Effector CD4-positive, alpha-beta T cell (primary cell): ENCODE data around the gene RAB44.
A peak's percentile ranks its signal among the peaks of the same experiment; 100 is the strongest.

Source experiments
- DNase-seq: peaks from one replicate; pipeline ENCODE4 v3.0.0-alpha.2; 2020

RAB44 gene

GRCh38 chr6:36754582-36755434 lies 57.2 kb downstream of the RAB44 start:
- DNase-seq: no peak

DNA sequence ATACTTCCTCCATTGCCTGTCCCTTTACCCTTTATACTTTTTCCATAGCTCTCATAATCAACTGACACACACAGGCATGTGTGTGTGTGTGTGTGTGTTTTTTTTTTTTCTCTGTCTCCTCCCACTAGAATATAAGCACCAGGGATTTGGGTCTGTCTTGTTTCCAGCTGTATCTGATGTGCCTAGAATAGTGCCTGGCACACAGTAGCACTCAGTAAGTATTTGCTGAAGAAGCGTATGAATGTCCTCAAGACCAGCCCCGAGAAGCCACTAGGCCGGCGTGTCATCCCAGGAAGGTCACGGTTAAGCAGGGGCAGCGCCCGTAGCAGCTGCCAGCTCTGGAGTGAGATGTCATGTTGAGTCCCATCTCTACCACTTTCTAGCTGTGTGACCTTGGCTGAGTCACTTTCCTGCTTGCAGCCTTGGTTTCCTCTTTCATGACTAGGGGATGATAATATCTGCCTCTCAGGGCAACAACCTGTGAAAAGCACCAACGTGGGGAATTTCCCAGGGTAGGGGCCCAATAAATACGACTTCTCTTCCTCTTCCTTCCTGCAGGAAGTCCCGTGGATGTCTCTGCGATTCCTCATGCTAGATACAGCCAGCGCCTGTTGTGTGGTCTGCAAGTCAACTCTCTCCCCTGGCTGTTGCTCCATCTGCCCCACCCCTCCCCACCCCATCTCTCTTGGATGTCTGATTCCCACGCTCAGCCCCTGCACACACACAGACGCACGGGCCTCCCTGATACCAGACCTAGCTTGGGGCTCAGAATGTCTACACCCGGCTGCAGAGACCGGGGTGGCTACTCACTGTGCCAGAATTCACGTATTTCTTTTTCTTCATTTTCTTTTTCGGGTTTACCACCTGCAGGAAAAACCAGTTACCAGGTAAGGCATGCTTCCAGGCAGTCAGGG lies 58.1 kb downstream of the RAB44 start:
- DNase-seq: peak; percentile 71

- no peak for DNase-seq
Measured at GRCh38 chr6:36756786-36757185, 59.2 kb downstream of the RAB44 start.

GRCh38 chr6:36757206-36757605 lies 59.6 kb downstream of the RAB44 start:
- peak; percentile 38 for DNase-seq

DNA sequence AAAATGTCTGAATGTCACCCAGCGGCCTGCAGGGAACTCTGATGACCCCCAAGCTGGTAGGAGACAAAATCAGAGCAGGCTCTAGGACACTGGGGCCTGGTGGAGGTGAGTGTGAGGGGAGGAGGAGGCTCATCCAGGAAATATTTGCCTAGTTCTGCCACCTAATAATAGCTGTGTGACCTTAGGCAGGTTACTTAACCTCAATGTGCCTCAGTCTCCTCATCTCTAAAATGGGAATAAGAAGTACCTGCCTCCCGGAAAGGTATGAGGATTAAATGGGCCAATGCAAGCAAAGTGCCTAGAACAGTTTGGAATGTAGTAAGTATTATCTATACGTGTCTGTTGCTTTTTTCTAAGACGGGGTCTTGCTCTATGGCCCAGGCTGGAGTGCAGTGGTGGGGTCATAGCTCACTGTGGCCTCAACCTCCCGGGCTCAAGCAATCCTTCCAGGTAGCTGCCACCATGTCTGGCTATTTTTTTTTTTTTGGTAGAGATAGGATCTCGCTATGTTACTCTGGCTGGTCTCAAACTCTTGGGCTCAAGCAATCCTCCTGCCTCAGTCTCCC lies 60.4 kb downstream of the RAB44 start:
- DNase-seq: no peak

GRCh38 chr6:36758516-36759147 lies 61.0 kb downstream of the RAB44 start:
- DNase-seq: no peak

DNA sequence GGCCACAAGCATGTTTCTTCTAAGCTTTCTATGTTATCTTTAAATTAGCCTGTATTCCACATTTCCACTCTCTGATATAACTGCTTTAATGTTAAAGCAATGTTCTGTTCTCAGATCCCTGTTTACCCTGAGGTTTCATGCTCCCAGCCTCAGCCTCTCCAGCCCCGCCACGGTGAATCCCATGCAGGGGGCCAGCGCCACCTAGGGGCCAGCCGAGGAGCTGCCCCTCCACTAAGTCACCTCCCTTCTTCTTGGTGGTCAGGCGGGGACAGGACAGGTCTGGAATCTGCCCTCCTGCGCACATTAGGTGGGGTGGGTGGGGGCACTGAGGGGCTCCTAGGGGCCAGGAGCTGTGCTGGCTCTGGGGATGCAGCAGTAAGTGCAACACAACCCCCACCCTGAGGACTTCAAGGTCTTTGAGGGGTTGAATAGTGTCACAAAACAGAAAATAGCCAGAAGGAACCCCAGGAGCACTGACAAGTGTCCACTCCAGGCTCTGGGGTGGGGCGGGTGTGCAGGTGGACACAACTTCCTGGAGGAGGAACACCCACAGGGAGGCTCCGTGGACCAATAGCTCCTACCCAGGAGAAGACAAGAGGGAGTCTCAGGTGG lies 61.6 kb downstream of the RAB44 start:
- DNase-seq: peak; percentile 73

DNA sequence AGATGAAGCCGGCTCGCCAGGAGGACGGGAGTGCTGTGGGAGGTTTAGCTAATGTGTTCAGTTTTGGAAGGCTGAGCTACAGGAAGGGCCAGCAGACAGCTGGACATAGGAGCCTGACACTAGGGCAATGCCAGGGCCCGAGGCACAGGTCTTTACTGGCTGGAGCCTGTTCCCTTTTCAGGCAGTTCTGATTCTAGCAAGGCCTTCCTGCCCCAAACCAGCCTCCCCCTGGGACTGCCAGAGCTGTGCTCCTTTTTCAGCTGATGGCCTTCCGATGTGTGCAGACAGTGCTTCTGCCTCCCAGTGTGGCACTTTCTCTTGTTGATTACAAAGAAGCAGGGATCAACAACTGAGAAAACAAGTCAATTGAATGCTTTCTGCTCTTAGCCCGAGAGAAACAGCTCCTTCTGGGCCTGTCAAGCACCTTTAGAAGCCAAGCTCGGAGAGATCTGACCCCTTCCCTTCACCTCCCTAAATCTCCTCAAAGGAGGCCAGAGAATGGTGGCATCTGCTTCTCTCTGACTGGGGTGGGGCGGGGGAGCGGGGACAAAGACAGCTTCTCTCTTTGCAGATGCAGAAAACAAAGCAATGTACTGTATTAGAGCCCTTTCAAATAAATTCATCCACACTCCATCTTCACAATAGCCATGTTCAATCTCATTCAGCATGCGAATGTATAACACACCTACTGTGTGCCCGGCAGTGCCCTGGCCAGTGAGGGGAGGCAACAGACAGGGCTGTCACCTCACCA lies 63.2 kb downstream of the RAB44 start:
- no peak for DNase-seq

GRCh38 chr6:36762123-36762522 lies 64.5 kb downstream of the RAB44 start:
- DNase-seq: no peak

DNA sequence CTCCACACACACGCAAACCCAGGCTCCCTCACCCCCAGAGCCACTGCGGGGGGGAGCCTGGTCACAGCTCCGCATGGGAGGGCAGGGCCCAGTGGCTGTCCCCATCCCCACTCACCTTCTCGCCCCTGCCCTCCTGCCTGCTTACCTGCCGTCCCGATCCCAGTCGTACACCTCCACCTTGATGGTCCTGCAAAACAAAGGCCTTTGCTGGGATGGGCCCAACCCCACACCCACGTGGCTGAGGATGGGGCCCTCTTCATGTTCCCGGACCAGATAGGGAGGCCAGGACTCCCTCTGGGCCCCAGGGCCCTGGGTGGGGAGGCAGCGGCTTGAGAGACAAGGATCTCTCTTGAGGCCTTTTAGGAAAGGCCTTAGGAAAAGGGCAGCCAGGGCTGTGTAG lies 67.6 kb downstream of the RAB44 start:
- no peak for DNase-seq

- peak; percentile 76 for DNase-seq
Measured at GRCh38 chr6:36765594-36766398, 68.2 kb downstream of the RAB44 start.

DNA sequence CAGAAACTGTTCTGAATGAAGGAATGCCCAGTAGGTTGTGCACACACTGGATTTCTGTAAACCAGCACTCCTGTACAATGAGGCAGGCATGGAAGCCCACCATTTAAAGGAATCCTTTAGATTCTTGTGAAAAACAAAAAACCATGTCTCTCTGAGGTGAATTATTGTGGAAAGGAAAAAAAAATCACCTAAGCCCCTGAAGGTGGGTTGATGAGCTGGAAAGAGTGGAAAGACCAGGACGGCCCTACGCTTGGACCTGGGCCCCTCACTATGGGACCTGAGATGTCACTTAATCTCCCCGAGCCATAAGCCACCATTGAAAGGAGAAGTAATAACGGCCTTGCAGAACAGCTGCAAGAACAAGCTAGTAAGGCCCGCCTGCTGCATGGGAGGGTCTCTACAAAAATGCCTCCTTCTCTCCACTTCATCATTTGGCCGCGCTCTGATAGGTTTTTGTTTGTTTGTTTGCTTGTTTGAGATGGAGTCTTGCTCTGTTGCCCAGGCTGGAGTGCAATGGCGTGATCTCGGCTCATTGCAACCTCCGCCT lies 68.8 kb downstream of the RAB44 start:
- no peak for DNase-seq

DNA sequence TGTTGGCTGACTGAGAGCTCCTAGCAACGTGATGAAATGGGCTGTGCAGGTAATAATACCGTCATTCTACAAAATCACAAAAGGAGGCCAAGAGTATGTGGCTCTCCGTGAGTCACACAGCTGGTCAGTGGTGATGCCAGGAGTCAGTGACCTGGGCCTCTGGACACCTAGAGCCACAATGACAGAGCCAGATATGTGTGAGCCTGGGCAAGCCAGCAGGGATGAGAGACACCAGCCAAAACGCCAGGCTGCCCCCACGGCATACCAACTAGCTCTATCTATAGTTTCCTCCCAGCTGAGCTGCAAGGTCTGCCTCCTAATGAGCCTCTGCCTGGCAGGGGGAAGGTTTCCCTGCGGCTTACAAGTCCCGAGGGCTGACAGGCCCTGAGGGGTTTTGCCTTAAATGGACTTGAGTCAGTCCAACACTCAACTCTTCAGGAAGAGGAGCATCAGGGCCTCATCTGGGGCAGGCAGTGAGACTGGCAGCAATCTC lies 71.6 kb downstream of the RAB44 start:
- DNase-seq: no peak

- no peak for DNase-seq
Measured at GRCh38 chr6:36769676-36770499, 72.3 kb downstream of the RAB44 start.

- DNase-seq: no peak
Measured at GRCh38 chr6:36771145-36771544, 73.5 kb downstream of the RAB44 start.

DNA sequence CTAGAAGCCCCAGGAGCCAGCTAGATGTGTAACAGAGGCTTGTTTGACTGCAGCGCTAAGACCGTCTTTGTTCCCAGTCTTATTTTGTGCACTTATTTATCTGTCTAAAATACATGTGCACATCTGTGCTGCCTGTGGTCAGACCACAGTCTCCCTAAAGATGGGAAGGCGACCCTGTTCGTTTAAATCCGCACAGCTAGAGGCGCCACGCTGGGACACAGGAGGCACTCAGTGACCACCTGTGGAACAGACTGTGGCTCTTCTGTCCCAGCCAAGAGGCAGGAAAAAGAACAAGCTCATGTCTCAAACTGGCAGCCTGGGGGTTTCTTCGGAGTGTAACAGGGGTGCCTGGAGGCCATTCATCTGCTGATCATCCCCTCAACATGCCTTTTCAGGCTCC lies 74.8 kb downstream of the RAB44 start:
- no peak for DNase-seq

GRCh38 chr6:36774331-36774730 lies 76.7 kb downstream of the RAB44 start:
- DNase-seq: no peak

DNA sequence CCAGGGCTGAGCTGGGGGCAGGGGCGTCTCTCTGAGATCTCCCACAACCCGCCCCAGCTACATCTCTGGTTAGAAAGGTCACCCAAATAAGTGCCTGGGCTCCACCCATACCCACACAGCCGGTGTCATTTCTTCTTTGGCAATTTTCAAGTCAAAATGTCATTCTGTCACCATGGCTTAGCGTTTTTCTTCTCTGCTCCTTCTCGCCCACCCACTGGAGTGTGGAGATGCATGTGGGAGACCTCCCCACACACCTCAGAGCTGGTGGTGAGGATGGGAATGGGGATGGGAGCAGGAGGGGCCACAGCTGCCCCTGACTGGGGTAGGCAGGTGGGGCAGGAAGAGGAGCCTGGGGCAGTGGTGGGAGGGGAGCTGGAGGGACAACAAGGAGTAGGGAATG lies 78.5 kb downstream of the RAB44 start:
- DNase-seq: no peak

DNA sequence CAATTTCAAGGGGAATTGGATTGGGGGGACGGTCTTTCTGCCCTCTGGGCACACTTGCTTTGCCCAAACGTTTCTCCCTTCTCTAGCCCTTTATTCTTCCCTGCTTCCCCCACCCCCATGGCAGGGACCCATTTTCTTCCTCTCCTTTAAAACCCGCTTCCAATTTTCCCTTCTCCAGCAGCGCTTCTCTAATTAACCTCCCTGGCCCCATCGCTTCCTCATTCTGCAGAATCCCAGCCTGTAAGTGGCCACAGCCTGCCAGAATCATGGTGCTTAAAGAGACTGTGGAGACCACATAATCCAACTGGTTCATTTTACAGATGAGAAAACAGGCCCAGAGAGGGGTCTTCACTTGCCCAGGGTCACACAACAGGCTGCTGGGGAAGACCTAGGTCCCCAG lies 80.2 kb downstream of the RAB44 start:
- no peak for DNase-seq
